ENCODE measurements around the gene ELP4. TPM values are rescaled to one million over a fixed set of nuclear protein-coding genes. Genes with fewer than 3 reads are reported as not detected.

The ELP4 gene
- total and polyA plus RNA-seq, 11 donors = 8.5 to 20.7 (median 14.1) TPM

DNA sequence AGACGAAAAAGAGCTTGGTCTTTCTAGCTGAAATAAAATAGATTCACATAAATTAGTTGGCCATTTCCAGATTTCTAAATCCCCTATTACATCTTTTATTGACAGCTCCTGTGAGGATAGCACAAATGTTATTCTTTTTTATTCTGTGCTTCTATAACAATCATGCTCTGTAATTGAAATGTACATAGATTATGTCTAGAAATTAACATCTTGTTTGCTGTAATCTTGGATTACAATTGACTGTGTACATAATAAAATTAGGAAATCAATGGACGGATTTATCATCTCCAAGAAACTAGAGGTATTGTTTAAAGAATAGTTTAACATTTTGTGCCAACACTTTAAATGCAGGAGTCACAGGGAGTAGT, 31.4 kb upstream of the ELP4 start:
- Histone ChIP-seq H3K27me3 (no peaks in the 10 kb centered on the region), H3K27ac (no peak overlapping the region), H3K9me3 (no peaks in the 10 kb centered on the region), H3K4me1 (no peaks in the 10 kb centered on the region), H3K4me3 (no peak overlapping the region), H3K36me3 (no peaks in the 10 kb centered on the region)
- TF ChIP-seq POLR2A (IDR thresholded peaks at IDR 0.05) = no peak
- TF ChIP-seq, protein P1, sequence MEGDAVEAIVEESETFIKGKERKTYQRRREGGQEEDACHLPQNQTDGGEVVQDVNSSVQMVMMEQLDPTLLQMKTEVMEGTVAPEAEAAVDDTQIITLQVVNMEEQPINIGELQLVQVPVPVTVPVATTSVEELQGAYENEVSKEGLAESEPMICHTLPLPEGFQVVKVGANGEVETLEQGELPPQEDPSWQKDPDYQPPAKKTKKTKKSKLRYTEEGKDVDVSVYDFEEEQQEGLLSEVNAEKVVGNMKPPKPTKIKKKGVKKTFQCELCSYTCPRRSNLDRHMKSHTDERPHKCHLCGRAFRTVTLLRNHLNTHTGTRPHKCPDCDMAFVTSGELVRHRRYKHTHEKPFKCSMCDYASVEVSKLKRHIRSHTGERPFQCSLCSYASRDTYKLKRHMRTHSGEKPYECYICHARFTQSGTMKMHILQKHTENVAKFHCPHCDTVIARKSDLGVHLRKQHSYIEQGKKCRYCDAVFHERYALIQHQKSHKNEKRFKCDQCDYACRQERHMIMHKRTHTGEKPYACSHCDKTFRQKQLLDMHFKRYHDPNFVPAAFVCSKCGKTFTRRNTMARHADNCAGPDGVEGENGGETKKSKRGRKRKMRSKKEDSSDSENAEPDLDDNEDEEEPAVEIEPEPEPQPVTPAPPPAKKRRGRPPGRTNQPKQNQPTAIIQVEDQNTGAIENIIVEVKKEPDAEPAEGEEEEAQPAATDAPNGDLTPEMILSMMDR (IDR thresholded peaks at IDR 0.05) = no peak
- DNase-seq = no peak
- ATAC-seq = no peak
- WGBS, 4 donors = 89 to 93% (median 91%) methylated on average over 2 of the region's 2 CpGs
- intact Hi-C loops (cut with DNase I) = no loop called here

DNA sequence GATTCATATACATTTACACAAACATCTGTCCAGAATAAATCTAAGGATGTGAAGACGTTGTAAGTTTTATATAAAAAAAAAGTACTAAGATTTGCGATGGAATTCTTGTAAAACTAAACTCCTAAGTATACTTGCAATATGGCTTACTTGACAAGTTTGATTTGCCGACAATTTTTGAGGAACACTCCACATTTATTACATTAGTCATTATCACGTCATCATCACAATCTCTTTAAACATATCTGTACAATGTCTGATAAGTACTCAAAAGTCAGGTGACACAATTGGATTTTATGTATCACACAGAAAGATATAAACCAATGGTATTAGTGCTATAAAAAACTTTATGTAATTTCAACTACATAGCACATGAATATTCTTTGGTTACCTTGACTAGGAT, 30.5 kb upstream of the ELP4 start:
- H3K27ac ChIP-seq = no peak overlapping the region
- no peaks in the 10 kb centered on the region for H3K27me3 ChIP-seq
- no peak for TF ChIP-seq POLR2A (IDR thresholded peaks at IDR 0.05)
- TF ChIP-seq, protein P1 (IDR thresholded peaks at IDR 0.05) = no peak
- ATAC-seq (no peak), DNase-seq (no peak)
- WGBS, 4 donors = 94 to 97% (median 95%) methylated on average over 4 of the region's 4 CpGs
- no peaks in the 10 kb centered on the region for H3K36me3 ChIP-seq
- H3K4me3 ChIP-seq = no peak overlapping the region
- no peaks in the 10 kb centered on the region for H3K9me3 ChIP-seq
- no peaks in the 10 kb centered on the region for H3K4me1 ChIP-seq
- intact Hi-C loops (cut with DNase I) = no loop called here

DNA sequence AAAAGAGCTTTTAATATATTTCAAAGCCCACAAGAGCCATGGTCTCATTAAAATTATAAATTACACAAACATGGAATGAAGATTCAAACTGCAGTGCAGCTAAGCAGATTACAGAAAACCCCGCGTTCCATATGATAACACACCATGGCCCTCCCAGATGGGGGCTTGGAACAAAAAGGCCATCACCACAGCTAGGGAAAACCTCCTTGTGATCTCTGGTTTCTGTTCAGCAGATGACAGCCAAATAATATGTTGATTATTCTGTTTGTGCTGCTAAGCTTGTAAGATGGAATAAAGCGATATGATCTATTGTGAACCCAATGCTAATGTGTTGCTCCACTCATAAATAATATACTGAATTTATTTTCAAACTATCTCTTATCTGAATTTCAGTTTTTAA, 28.6 kb upstream of the ELP4 start:
- Histone ChIP-seq H3K4me1 (no peaks in the 10 kb centered on the region), H3K4me3 (no peak overlapping the region), H3K27me3 (no peaks in the 10 kb centered on the region), H3K27ac (no peak overlapping the region), H3K36me3 (no peaks in the 10 kb centered on the region), H3K9me3 (no peaks in the 10 kb centered on the region)
- intact Hi-C loops (cut with DNase I) = loop anchor here in 4 of 10 donors (10.0 kb wide), 4 partner anchors 86 to 694 kb away; no protein-coding TSS in a partner anchor
- no peak for TF ChIP-seq POLR2A (IDR thresholded peaks at IDR 0.05)
- TF ChIP-seq, protein P1 (IDR thresholded peaks at IDR 0.05) = no peak
- 76 to 90% (median 85%) methylated on average over 3 of the region's 3 CpGs for WGBS, 4 donors
- ATAC-seq (no peak), DNase-seq (no peak)

DNA sequence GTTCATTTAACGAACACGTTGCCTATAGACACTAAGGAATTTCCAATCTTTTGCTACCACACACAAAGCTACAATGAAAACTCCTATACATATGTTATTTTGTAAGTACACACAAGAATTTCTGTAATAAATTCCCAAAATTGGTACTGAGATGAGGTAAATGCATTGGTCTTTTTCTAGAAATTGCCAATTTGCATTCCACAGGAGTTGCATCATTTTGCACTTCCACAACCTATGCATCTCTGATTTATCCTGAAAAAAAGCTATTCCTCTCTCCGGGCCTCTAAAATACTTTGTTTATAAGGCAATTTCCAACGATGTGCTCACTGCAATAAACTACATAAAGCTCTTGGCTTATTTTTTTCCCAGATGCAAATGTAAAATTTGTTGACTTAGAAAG, 25.1 kb upstream of the ELP4 start:
- intact Hi-C loops (cut with DNase I) = loop anchor here in 4 of 10 donors (10.0 kb wide), 4 partner anchors 90 to 690 kb away; no protein-coding TSS in a partner anchor
- H3K27ac ChIP-seq = no peak overlapping the region
- ATAC-seq (no peak), DNase-seq (no peak)
- H3K36me3 ChIP-seq = no peaks in the 10 kb centered on the region
- H3K9me3 ChIP-seq = no peaks in the 10 kb centered on the region
- no peaks in the 10 kb centered on the region for H3K27me3 ChIP-seq
- TF ChIP-seq, protein P1 (IDR thresholded peaks at IDR 0.05) = no peak
- TF ChIP-seq POLR2A (IDR thresholded peaks at IDR 0.05) = no peak
- WGBS, 4 donors = 84 to 92% (median 87%) methylated on average over 4 of the region's 4 CpGs
- H3K4me3 ChIP-seq = no peak overlapping the region
- no peaks in the 10 kb centered on the region for H3K4me1 ChIP-seq
